Stimulated activated CD8-positive, alpha-beta memory T cell treated with anti-CD3 and anti-CD28 coated beads, Interleukin-12 subunit alpha, Interleukin-12 subunit beta, amount 100 ng/mL, for 1 hour (primary cell): ENCODE results near the gene CIT.

ENCODE experiments used
- DNase-seq: peaks from one replicate; pipeline ENCODE4 v3.0.0-alpha.2; 2020; ENCODE audit warnings: low read depth

The CIT gene

DNA sequence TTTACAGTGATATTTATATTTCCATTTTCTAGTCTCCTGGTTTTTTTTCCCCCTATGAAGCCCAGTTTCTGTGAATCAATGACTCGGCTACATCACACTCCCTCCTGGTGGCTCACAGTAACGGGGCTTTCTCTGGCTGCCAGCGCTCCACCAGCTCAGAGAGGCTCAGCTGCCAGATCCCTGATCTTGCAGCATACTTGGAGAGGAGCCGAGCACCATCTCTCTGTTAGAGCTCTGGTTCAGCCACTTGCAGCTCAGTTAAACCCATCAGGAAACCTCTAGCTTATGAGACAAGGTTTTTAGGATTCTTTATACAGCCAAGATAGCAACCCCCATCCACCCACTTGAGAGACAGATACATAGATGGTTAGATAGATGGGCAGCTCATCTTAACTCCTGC is 74.6 kb downstream of the CIT start:
- no peak for DNase-seq

DNA sequence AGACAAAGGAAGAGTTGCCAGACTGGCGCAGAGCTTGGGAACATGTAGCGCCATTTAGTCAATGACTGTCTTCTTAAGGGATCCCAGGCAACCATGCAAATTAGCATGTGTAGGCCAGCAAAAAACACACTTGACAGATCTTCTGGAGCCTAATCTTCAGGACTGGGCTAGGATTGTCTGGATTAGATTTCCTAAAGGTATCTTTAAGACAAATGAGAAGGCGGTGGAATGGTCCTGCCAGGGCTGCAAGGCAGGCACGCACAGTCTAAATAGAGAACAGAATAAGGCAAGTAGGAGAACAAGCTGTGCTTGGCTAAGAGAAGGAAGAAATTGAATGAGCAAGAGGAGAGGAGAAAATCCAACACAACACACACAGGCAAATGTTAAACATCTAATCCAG is 80.0 kb downstream of the CIT start:
- no peak for DNase-seq

DNA sequence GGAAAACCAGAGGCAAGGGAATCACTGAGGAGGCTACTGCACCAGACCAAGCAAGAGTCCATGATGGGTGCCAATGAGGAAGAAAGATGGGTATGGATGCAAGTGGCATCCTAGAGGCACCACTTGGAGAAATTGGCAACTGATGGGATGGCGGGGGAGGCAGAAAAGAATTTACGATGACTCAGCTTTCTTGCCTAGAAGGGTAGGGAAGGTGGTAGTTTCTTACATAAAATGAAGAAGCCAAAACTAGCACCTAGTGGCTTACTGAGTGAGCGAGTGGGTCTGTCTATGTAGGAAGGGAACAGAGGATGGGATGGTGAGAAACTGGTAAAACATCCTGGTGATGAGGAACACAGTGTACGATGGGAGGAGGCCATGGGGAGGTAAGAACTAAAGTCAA is 80.8 kb downstream of the CIT start:
- no peak for DNase-seq

DNA sequence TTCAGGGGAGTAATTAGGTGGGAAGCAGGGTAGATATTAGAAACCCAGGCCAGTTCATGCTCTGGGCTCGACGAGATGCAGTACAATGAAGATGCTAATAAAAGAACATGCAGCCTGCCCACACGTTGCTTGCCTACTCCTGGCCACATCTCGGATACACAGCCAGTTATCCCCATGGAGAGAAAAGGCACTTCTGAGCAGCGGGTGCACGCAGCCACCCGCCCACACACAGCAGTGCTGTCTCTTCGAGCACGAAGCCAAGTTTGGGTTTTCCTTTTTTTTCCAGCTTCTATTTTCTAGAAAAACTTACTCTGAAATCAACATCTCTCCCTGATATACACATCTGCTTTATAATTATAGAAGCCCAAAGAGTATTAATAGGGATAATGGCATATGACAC is 85.7 kb downstream of the CIT start:
- DNase-seq, result no peak

DNA sequence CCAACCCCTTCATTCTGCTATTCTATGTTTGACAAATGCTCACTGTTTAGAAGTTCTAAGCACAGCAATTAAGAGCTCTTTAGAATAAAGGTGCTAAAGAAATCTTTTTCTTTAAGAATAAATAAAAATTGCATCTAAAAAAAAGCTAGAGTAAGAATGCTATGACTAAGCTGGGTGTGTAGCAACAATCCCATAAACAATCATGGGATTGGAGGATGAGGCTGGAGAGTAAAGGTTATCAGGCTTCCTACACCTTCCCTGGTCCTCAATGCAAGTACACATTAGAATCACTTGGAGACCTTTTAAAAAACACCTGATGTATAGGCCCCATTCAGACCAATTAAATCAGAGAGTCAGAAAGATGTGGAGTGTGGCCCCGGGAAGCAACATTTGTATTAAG is 88.3 kb downstream of the CIT start:
- DNase-seq, result no peak

DNA sequence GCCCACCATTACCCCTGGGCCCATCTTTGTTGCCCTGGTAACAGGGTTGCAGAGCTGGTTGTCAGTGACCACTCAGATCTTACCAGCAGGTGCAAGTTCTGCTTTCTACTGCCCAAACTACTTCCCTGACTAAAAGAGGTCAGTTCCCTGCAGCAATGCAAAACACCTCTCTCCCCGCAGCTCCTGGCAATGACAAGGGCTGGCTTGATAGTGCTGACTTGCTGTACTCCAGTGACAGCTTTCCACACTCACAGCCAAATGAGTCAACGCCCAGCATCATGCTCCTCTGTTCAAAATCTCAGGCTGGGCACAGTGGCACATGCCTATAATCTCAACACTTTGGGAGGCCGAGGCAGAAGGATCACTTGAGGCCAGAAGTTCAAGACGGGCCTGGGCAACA is 90.6 kb downstream of the CIT start:
- DNase-seq, result no peak

DNA sequence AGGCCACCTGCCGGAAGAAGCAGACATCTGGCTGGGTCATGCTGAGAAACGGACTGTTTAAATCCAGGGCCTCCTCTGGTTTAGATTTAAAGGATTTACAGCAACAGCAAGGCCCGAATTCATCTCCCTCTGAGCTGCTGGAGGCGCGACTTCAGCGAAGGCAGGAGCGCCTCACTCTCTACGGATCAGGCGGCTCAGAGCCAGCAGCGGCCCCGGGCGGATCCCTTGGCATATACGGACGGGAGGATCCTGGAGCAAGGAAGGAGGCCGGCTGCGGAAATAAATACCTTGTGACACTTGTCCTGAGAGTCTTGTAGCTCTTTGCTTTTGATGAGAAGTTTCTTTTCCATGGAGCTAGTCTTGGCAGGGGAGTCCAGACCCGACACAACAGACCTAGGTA is 92.4 kb downstream of the CIT start:
- no peak for DNase-seq

DNA sequence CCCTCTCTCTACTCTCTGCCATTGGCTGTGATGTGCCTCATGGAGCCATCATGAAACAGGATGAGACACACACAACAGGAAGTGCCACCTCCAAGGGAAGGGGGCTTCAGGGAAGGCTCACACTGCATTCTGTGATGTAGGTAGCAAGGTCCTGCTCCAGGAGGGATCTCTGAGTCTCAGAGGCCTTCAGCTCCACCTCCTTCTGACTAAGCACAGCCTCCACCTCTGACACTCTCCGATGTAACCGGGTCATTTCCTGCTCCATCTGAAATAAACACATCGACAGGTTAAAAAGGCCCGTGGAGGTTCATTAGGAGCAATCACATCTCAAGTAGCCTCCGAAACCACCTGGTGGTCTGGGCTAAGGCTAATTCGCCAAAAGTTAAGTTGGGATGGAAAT is 93.3 kb downstream of the CIT start:
- no peak for DNase-seq

DNA sequence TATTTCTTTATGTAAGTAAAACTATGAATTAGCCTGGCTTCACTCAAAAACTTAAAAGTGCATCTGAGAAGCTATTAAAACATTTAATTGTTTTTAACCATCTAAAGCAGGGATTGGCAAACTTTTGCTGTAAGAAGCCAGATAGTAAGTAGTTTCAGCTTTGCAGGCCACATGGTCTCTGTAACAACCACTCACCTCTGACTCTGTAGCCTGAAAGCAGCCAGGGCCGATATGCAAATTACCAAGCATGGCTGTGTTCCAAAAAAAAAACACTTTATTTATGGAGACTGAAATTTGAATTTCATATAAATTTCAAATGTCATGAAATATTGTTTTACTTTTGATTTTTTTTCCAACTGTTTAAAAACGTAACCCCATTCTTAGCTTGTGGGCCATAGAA is 95.3 kb downstream of the CIT start:
- DNase-seq, result no peak

DNA sequence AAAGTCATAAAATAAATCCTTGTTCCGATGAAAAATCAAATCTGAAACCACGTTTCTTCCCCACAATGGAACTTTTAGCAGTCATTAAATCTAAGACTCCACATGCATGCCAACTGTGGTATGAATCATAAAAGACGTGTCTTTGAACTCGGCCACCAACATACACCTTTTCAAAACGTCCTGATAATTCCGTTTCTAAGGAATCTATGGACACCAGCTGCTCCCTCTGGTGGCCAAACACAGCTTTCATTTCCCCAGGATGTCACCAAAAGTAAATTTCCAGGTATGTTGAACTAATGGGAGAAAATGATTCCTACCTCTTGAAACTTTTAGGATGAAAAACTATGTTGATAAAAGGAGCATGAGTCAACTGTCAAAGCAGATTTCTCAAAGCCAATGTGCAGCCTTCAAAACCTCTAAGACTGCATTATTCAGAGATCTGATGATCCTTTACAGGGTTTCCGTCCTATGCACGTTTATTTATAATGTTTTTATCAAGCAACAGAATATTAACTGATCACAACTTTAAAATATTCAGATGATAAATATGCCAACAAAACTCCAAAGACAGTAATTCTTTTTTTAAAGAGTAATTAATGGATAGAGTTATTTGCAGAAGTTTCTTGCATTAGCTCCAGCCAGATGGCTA is 96.2 kb downstream of the CIT start:
- no peak for DNase-seq

DNA sequence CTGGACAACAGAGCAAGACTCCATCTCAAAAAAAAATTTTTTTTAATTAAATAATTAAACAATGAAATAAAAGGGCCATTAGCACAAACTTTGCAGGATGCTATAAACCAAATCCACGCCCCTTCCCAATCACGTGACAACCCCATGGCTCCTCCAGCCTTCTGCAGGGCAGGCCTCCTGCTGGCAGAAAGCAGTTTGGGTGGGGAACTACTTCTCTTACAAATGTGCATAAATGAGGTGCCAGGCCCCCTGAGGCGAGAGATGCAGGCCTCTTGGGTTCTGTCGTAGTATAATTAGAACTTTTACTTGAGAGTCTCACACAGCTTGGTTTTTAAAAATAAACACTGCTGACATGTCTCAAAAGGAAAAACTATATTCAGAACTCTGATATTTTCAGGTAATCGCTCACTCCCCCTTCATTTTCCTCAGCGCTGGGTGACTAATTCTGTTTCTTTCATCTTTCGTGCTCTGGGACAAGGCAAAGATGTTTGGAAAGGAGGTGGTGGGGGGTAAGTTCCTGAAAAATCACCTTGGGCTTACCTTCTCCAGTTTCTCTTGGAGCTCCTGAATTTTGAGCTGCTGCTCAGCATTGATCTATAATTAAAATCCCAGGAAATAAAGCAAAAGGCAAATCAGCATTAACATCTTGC is 101.7 kb downstream of the CIT start:
- no peak for DNase-seq

DNA sequence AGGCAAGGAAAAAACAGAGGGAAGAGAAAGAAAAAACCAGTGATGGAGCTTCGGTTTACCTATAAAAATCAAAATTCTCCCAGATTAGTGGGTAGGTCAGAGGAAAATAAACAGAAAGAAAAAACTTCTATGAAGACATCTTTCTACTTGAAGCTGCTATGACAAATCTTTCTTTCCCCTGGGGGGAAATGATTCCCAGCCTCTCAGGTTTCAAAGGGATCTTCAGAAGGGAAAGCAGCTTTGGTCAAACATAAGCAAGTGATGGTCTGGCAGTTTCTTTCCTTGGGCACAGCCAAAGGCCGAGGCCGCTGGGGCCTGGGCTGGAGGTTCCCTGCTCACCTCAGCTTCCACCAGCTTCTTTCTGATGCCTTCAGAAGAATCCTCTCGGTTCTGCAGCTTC is 104.7 kb downstream of the CIT start:
- no peak for DNase-seq

DNA sequence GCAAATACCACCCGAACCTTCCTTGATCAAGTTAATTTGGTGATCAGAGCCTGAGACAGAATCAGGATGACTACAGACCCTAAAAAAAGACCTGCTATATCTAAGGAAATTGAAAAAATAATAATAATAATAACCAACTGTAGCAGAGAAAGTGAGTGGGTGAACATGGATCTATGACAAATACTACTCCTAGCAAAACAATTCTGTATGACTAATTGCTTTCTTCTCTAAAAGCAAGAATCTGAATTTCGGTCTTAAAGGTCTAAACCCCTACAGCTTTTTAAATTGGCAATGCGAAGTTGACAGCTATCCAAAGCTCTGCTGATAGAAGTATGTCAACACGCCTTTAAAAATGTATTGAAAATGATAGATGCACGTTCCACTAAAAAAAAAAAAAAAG is 107.0 kb downstream of the CIT start:
- DNase-seq, result no peak

DNA sequence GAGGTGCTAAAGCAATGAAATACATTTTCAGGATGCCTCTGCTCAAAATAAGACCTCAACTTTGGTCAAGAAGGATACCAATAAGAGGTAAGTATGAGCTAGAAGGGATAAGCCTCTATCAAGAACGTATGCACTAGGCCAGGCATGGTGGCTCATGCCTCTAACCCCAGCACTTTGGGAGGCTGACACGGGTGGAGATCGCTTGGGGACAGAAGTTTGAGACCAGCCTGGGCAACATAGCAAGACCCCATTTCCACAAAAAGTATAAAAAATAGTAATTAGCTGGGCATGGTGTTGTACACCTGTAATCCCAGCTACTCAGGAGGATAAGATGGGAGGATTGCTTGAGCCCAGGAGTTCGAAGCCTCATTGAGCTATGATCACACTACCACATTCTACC is 114.5 kb downstream of the CIT start:
- no peak for DNase-seq

DNA sequence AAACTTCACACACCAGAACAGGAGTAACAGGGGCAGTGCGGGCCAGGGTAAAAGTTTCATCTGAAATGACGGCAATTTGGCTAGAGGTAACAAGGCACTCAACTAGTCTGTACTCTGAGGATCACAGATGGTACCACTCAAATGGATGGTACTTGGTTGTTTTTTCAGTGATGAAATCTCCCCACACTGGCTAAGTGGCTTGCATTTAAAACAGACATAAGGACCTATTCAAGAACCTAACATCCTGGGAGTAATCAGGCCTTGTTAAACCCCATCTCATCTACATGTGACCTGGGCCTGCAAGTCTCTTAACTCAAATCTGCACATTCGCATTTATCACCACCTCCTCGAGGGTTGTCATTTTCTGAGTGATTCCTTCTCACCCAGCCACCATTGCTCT is 118.4 kb downstream of the CIT start:
- DNase-seq, result no peak

DNA sequence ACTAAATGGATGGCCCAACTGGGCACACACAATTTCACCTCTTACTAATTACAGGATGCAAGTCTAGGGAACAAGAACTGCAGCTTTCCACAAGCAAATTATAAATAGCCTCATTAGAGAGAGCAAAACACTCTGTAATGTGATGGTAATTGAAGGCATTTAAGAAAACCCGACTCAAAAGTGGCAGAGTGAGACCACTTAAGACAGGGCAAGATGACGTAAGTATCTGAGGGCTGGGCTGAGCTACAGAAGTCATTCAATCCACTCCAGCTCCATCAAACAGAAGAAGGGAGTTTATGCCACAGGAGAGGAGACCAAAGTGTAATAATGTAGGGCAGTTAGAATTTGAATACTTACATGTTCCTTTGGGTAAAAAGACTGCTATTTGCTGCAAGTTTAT is 118.9 kb downstream of the CIT start:
- no peak for DNase-seq

DNA sequence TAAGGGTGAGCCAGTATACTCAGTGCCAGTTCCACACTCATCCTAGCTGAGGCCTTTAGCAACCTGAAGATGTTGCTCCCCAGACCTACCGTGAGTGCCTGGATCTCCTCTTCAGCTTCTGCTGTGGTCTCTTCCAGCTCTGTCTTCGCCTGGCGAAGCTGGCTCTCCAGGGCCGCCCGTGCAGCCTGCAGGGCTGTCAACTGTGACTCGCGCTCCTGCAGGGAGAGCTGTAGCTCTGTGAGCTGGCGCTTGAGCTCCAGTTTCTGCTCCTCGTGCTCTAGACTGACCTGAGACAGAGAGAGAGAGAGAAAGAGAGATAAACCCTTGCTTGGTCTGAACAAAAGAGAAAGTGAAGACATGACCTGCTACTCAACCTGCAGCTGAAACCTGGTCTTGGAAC is 125.2 kb downstream of the CIT start:
- no peak for DNase-seq

DNA sequence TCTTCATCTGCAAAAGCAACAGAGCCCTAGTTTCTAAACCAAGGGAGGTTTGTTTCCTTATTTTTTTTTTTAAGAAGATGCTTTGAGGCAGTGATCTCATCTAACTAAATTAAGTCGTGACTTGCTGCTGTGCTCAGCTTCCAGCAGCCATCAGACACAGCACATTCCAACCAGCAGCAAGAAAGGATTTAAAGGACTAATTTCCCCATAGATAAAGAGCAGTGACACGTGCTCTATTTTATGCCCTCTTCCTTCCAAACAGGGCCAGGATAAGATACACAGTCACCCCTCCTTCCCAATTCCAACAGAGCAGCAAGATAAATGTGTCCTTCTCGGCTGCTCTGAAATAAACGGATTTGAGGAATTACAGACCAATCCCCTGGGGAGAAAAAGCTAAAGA is 127.5 kb downstream of the CIT start:
- no peak for DNase-seq

DNA sequence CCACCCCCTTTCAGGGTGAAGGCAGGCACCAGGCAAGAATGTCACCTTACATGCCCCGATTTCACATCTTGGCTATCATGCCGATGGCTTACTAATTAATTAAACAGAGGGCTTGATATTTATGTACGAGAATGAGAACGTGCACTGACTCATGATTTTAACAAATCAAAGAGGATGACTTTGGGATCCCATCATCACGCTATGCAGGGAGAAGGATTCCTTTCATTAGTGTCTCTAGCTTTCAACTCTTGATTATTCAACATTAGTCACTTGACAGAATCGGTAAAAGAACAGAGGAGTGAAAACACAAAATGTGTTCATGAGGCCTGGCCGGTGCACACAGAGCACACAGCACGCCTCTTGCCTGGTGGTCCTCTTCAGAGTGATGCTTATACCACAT is 128.6 kb downstream of the CIT start:
- DNase-seq, result no peak

DNA sequence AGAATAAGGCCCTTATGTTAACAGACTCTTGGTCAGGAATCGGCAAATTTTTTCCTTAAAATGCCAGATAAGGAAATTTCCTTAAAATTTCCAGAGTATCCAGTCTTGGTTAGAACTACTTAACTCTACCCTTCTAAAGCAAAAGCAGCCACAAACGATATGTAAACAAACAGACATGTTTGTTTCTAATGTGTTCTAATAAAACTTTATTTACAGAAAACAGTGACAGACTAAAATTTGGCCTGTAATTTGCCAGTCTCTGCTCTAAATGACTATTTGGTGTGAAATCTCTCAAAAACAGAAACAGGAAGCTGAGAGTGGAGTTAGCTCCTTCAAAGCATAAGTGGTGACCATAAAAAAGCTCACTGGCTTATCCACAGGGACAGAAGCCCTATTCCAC is 131.0 kb downstream of the CIT start:
- no peak for DNase-seq

DNA sequence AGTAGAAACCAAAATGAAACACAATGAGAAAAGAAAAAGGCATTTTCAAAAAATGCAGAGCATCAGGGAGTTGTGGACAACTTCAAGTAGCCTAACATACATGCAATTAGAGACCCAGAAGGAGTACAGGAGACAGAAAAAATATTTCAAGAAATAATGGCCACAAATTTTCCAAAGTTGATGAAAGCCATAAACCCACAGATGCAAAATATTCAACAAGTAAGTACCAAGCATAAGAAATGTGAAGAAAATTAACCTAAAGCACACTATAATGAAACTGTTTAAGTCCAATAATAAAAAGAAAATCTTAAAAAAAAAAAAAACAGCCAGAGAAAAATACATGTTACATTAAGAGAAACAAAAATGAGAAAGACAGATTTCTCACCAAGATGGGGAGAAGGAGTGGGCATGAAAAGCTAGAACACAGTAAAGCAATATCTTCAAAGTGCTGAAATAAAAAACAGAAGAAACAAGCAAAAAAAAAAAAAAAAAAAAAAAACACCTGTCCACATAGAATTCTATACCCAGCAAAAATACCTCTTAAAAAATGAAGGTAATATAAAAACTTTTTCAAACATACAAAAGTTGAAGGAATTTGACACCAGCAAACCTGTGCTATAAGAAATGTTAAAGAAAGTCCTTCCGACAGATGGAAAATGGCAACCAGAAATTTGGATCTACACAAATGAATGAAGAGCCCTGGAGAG is 132.1 kb downstream of the CIT start:
- no peak for DNase-seq

DNA sequence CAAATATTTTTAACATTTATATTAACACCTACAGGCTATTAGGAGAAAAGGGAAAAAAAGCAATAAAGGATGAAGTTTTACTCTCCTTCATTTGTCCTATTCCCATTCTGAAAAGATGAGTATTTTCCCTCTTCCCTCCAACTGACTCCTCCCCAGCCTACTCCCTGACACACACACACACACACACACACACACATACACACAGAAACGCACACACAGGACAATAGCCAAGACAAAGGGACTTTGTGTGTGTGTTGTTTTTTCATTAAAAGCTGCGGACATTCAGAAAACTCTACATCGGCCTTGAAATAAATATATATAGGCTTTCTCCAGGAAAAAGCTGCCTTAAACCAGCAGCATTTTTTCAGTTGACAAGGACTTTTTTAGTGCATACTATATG is 134.4 kb downstream of the CIT start:
- no peak for DNase-seq

DNA sequence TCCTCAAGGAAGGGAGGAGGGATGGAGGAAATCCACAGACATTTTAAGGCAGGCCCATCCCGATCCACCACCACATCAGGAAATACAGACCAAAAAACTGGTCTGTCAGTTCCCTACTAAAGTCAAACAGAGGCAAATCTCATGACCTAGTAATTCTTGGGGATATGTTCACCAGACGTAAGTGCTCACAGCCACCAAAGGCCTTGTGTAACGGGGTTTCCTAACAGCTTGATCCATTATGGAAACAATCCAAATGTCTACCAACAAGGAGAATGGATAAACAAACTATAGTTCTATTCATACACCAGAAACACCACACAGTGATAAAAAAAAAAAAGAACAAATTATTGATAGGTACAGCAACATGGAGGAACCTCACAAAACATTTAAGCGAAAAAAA is 136.3 kb downstream of the CIT start:
- no peak for DNase-seq

DNA sequence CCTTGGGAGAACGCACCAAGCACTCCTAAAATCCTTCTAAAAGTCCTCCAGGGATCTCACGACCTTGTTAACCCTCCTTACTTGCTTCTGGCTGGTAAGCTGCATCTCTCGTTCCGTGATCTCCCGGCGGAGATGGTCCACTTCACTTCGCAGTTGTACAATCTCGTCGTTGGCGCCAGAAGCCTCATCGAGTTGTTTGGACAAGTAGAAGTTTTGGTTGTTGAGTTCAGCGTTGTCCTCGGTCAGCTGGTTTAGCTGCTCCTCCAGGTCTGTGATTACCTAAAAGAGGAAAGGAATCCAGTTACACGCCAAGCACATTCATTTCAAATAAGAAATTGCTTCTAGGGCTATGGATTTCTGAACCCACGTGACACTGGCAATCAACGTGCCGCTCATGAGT is 142.0 kb downstream of the CIT start:
- no peak for DNase-seq
